GM23338 (cell line): ENCODE measurements around the gene ZNF593OS. TPM values are rescaled to one million over a fixed set of nuclear protein-coding genes. Genes with fewer than 3 reads are reported as not detected.

Experiments
- ATAC-seq: fragments of 200-7000 bp; cut with Tn5 transposase; 3 replicates; pipeline ENCODE4 v1.9.1; 2020
- DNase-seq: peaks from one replicate; pipeline ENCODE4 v3.0.0-alpha.2; 2015; ENCODE audit warnings: low spot score
- H2AFZ ChIP-seq: fragments of 200-600 bp; sonication (generic); 2 replicates; pipeline ENCODE4 v1.8.0; 2016; ENCODE audit warnings: antibody characterized with exemption, mild to moderate bottlenecking, moderate library complexity
- H3F3A ChIP-seq: fragments of 200-600 bp; sonication (generic); replicated peaks from 2 replicates; pipeline ENCODE4 v1.8.0; 2017; ENCODE audit warnings: antibody characterized with exemption, mixed run types, low read depth
- H3K27ac ChIP-seq: fragments of 200-600 bp; sonication (generic); 2 replicates; pipeline ENCODE4 v1.6.1; 2016; ENCODE audit warnings: low read depth
- H3K27me3 ChIP-seq: fragments of 200-600 bp; sonication (generic); 2 replicates; pipeline ENCODE4 v1.8.0; 2016; ENCODE audit warnings: mild to moderate bottlenecking, mixed run types, moderate library complexity; ENCODE audit not compliant: insufficient read depth
- H3K36me3 ChIP-seq: fragments of 200-600 bp; sonication (generic); 2 replicates; pipeline ENCODE4 v1.8.0; 2016; ENCODE audit warnings: mild to moderate bottlenecking; ENCODE audit not compliant: insufficient read depth
- H3K4me1 ChIP-seq: fragments of 200-600 bp; sonication (generic); 2 replicates; pipeline ENCODE4 v1.8.0; 2016; ENCODE audit warnings: mild to moderate bottlenecking, moderate library complexity; ENCODE audit not compliant: insufficient read depth
- H3K4me2 ChIP-seq: fragments of 200-600 bp; sonication (generic); 2 replicates; pipeline ENCODE4 v1.7.1; 2017; ENCODE audit warnings: mixed run types
- H3K4me3 ChIP-seq: fragments of 200-600 bp; sonication (generic); 2 replicates; pipeline ENCODE4 v1.6.1; 2016; ENCODE audit warnings: mixed run types
- H3K79me2 ChIP-seq: fragments of 200-600 bp; sonication (generic); replicated peaks from 2 replicates; pipeline ENCODE4 v1.8.0; 2017; ENCODE audit warnings: mild to moderate bottlenecking; ENCODE audit not compliant: insufficient read depth
- H3K9me2 ChIP-seq: fragments of 200-600 bp; sonication (generic); 2 replicates; pipeline ENCODE4 v1.8.0; 2017; ENCODE audit not compliant: insufficient read depth
- H4K20me1 ChIP-seq: fragments of 200-600 bp; sonication (generic); replicated peaks from 2 replicates; pipeline ENCODE4 v1.8.0; 2017; ENCODE audit warnings: mild to moderate bottlenecking; ENCODE audit not compliant: insufficient read depth
- H3K27ac Mint-ChIP-seq: 2 replicates; pipeline ENCODE4 v1.8.0; 2020; ENCODE audit warnings: inconsistent platforms, mild to moderate bottlenecking, moderate library complexity, mixed read lengths
- H3K27me3 Mint-ChIP-seq: 3 replicates; pipeline ENCODE4 v1.8.0; 2022; ENCODE audit warnings: low read depth, mild to moderate bottlenecking, moderate library complexity, mixed read lengths, inconsistent platforms; ENCODE audit not compliant: insufficient read depth, poor library complexity
- H3K36me3 Mint-ChIP-seq: 3 replicates; pipeline ENCODE4 v1.8.0; 2021; ENCODE audit warnings: low read depth, mild to moderate bottlenecking, inconsistent platforms, moderate library complexity, mixed read lengths
- H3K4me1 Mint-ChIP-seq: 3 replicates; pipeline ENCODE4 v1.8.0; 2020; ENCODE audit warnings: mild to moderate bottlenecking, inconsistent platforms, mixed read lengths
- H3K4me3 Mint-ChIP-seq: 3 replicates; pipeline ENCODE4 v1.8.0; 2021; ENCODE audit warnings: moderate library complexity, mild to moderate bottlenecking, inconsistent platforms, mixed read lengths
- H3K9me3 Mint-ChIP-seq: 3 replicates; pipeline ENCODE4 v1.8.0; 2020; ENCODE audit warnings: moderate library complexity, mild to moderate bottlenecking, inconsistent platforms, mixed read lengths
- CREB1 ChIP-seq: fragments of 250-450 bp; sonication (Bioruptor Pico); IDR thresholded peaks from 2 replicates; pipeline ENCODE4 v1.5.0; 2020; ENCODE audit warnings: low read depth, mild to moderate bottlenecking, moderate library complexity
- EZH2 ChIP-seq: fragments of 200-600 bp; sonication (generic); IDR thresholded peaks from one replicate; pipeline ENCODE4 v1.8.0; 2017; ENCODE audit warnings: antibody characterized with exemption, mild to moderate bottlenecking, low read depth; ENCODE audit not compliant: unreplicated experiment
- JUNB ChIP-seq: IDR thresholded peaks from one replicate; pipeline ENCODE4 v1.6.1; 2016; ENCODE audit warnings: antibody characterized with exemption; ENCODE audit not compliant: unreplicated experiment
- NANOG ChIP-seq: IDR thresholded peaks from 2 replicates; pipeline ENCODE4 v1.6.1; 2016; ENCODE audit warnings: antibody characterized with exemption, borderline replicate concordance
- POLR2AphosphoS5 ChIP-seq: IDR thresholded peaks from 2 replicates; pipeline ENCODE4 v1.6.1; 2016; ENCODE audit warnings: antibody characterized with exemption, low read depth
- ZNF114 ChIP-seq: fragments of 250-450 bp; sonication (Bioruptor Pico); IDR thresholded peaks from 2 replicates; pipeline ENCODE4 v1.5.0; 2020; ENCODE audit warnings: mild to moderate bottlenecking, moderate library complexity
- ZNF331 ChIP-seq: fragments of 250-450 bp; sonication (Bioruptor Pico); IDR thresholded peaks from 2 replicates; pipeline ENCODE4 v1.5.0; 2020; ENCODE audit warnings: low read depth, mild to moderate bottlenecking, moderate library complexity
- polyA plus RNA-seq: library from polyadenylated mRNA; unstranded; fragments of >200 nt; fragmentation: Nextera tagmentation; extraction: Ambion mirVana; gene quantifications from 2 replicates; pipeline ENCODE4 v1.2.1, GENCODE V29; 2016
- total RNA-seq: library from RNA; depleted of rRNA; stranded (reverse); fragments of >200 nt; shearing (Covaris generic); gene quantifications from 2 replicates; pipeline ENCODE4 v1.2.3, GENCODE V29; 2014
- TF ChIP-seq, protein P1 (sequence below): IDR thresholded peaks from one replicate; pipeline ENCODE4 v1.6.1; 2018; ENCODE audit warnings: antibody characterized with exemption; ENCODE audit not compliant: unreplicated experiment
- TF ChIP-seq, protein P2 (sequence below), 2 experiments: fragments of 200-600 bp in 1 of 2; sonication (generic) in 1 of 2; conservative IDR thresholded peaks; 2 replicates each; pipeline versions ENCODE4 v1.5.1 to v1.6.1; 2016 to 2017; ENCODE audit warnings: antibody characterized with exemption in 2 of 2, low read depth in 2 of 2, mild to moderate bottlenecking in 2 of 2, moderate library complexity in 1 of 2
- TF ChIP-seq, protein P3 (sequence below): fragments of 250-450 bp; sonication (Bioruptor Pico); IDR thresholded peaks from 2 replicates; pipeline ENCODE4 v1.5.0; 2020; ENCODE audit warnings: mild to moderate bottlenecking, moderate library complexity

The ZNF593OS gene
- total and polyA plus RNA-seq, 2 experiments from 2014 or later, result 1.1 TPM; not detected in 1

DNA sequence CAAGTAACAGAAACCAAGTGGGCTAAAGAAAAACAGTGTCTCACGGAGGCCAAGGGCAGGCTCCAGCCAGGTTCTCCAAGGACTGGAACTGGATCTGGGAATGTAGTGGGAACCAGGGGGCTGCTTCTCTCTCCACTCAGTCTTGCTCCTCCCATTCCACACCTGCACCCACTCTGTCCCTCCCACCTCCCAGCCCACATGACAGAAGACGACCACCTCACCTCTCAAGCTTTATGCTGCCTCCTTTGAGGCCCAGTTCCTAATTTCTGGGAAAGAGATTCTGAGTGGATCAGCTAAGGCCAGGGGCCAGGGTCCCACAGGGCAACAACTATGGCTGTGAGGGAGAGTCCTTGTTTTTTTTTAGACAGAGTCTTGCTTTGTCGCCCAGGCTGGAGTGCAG, 43.6 kb upstream of the ZNF593OS start:
- peaks cover 7% of the 10 kb centered on the region; the same call in 2 of the 3 replicates for H3K4me1 Mint-ChIP-seq
- no peak overlapping the region for H3K27ac ChIP-seq
- H3K36me3 ChIP-seq, result no peaks in the 10 kb centered on the region
- no peak overlapping the region for H3K4me3 ChIP-seq
- ATAC-seq (no peak), DNase-seq (no peak)
- no peaks in the 10 kb centered on the region for H3K36me3 Mint-ChIP-seq
- TF ChIP-seq, protein P1, sequence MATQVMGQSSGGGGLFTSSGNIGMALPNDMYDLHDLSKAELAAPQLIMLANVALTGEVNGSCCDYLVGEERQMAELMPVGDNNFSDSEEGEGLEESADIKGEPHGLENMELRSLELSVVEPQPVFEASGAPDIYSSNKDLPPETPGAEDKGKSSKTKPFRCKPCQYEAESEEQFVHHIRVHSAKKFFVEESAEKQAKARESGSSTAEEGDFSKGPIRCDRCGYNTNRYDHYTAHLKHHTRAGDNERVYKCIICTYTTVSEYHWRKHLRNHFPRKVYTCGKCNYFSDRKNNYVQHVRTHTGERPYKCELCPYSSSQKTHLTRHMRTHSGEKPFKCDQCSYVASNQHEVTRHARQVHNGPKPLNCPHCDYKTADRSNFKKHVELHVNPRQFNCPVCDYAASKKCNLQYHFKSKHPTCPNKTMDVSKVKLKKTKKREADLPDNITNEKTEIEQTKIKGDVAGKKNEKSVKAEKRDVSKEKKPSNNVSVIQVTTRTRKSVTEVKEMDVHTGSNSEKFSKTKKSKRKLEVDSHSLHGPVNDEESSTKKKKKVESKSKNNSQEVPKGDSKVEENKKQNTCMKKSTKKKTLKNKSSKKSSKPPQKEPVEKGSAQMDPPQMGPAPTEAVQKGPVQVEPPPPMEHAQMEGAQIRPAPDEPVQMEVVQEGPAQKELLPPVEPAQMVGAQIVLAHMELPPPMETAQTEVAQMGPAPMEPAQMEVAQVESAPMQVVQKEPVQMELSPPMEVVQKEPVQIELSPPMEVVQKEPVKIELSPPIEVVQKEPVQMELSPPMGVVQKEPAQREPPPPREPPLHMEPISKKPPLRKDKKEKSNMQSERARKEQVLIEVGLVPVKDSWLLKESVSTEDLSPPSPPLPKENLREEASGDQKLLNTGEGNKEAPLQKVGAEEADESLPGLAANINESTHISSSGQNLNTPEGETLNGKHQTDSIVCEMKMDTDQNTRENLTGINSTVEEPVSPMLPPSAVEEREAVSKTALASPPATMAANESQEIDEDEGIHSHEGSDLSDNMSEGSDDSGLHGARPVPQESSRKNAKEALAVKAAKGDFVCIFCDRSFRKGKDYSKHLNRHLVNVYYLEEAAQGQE, result no peak
- TF ChIP-seq CREB1 (CRISPR knock-in tag), result no peak
- TF ChIP-seq ZNF331 (CRISPR knock-in tag), result no peak
- TF ChIP-seq EZH2, result no peak
- TF ChIP-seq ZNF114 (CRISPR knock-in tag), result no peak
- TF ChIP-seq NANOG, result no peak
- TF ChIP-seq POLR2AphosphoS5, result no peak
- TF ChIP-seq, protein P2, sequence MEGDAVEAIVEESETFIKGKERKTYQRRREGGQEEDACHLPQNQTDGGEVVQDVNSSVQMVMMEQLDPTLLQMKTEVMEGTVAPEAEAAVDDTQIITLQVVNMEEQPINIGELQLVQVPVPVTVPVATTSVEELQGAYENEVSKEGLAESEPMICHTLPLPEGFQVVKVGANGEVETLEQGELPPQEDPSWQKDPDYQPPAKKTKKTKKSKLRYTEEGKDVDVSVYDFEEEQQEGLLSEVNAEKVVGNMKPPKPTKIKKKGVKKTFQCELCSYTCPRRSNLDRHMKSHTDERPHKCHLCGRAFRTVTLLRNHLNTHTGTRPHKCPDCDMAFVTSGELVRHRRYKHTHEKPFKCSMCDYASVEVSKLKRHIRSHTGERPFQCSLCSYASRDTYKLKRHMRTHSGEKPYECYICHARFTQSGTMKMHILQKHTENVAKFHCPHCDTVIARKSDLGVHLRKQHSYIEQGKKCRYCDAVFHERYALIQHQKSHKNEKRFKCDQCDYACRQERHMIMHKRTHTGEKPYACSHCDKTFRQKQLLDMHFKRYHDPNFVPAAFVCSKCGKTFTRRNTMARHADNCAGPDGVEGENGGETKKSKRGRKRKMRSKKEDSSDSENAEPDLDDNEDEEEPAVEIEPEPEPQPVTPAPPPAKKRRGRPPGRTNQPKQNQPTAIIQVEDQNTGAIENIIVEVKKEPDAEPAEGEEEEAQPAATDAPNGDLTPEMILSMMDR (conservative IDR thresholded peaks at IDR 0.05; ENCODE audit: low read depth in 2 of 2), result no peak
- H3K9me2 ChIP-seq, result no peaks in the 10 kb centered on the region
- no peak overlapping the region for H3K4me3 Mint-ChIP-seq
- H3K4me2 ChIP-seq, result no peak overlapping the region
- no peaks in the 10 kb centered on the region for H3F3A ChIP-seq
- peaks cover 6% of the 10 kb centered on the region for H3K27me3 Mint-ChIP-seq
- H2AFZ ChIP-seq, result no peak overlapping the region
- no peaks in the 10 kb centered on the region for H3K9me3 Mint-ChIP-seq
- H3K79me2 ChIP-seq, result no peaks in the 10 kb centered on the region
- H3K27ac Mint-ChIP-seq, result no peak overlapping the region
- no peaks in the 10 kb centered on the region for H4K20me1 ChIP-seq
- H3K4me1 ChIP-seq, result 0 out of 2 replicates have a peak, but pooled peaks cover 3% of the 10 kb centered on the region
- no peaks in the 10 kb centered on the region for H3K27me3 ChIP-seq

DNA sequence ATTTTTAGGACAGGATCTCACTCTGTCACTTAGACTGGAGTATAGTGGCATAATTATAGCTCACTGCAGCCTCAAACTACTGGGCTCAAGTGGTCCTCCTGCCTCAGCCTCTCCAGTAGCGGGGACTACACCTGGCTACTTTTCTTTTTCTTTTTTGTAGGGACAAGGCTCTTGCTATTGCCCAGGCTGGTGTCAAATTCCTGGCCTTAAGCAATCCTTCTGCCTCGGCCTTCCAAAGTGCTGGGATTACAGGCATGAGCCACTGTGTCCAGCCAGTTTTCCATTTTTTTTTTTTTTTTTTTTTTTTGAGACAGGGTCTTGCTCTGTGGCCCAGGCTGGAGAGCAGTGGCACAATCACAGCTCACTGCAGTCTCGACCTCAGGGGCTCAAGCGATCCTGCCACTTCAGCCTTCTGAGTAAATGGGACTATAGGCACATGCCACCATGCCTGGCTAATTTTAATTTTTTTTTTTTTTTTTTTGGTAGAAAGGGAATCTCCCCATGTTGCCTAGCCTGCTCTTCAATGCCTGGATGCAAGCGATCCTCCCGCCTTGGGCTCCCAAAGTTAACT, 41.8 kb upstream of the ZNF593OS start:
- H3K4me2 ChIP-seq, result no peak overlapping the region
- H3K4me1 ChIP-seq, result no peaks in the 10 kb centered on the region
- no peak overlapping the region for H2AFZ ChIP-seq
- no peak overlapping the region for H3K27ac ChIP-seq
- ATAC-seq (no peak), DNase-seq (no peak)
- H3K27me3 Mint-ChIP-seq, result no peaks in the 10 kb centered on the region
- H4K20me1 ChIP-seq, result no peaks in the 10 kb centered on the region
- H3K36me3 Mint-ChIP-seq, result no peaks in the 10 kb centered on the region
- H3K36me3 ChIP-seq, result no peaks in the 10 kb centered on the region
- no peaks in the 10 kb centered on the region for H3K79me2 ChIP-seq
- H3K27me3 ChIP-seq, result no peaks in the 10 kb centered on the region
- peaks cover 7% of the 10 kb centered on the region; the same call in 2 of the 3 replicates for H3K4me1 Mint-ChIP-seq
- no peak overlapping the region for H3K27ac Mint-ChIP-seq
- no peaks in the 10 kb centered on the region for H3K9me3 Mint-ChIP-seq
- H3K4me3 ChIP-seq, result no peak overlapping the region
- no peaks in the 10 kb centered on the region for H3K9me2 ChIP-seq
- H3K4me3 Mint-ChIP-seq, result no peak overlapping the region
- H3F3A ChIP-seq, result no peaks in the 10 kb centered on the region
- TF ChIP-seq ZNF114 (CRISPR knock-in tag) (no peak), JUNB (no peak), POLR2AphosphoS5 (no peak)
- TF ChIP-seq, protein P3, sequence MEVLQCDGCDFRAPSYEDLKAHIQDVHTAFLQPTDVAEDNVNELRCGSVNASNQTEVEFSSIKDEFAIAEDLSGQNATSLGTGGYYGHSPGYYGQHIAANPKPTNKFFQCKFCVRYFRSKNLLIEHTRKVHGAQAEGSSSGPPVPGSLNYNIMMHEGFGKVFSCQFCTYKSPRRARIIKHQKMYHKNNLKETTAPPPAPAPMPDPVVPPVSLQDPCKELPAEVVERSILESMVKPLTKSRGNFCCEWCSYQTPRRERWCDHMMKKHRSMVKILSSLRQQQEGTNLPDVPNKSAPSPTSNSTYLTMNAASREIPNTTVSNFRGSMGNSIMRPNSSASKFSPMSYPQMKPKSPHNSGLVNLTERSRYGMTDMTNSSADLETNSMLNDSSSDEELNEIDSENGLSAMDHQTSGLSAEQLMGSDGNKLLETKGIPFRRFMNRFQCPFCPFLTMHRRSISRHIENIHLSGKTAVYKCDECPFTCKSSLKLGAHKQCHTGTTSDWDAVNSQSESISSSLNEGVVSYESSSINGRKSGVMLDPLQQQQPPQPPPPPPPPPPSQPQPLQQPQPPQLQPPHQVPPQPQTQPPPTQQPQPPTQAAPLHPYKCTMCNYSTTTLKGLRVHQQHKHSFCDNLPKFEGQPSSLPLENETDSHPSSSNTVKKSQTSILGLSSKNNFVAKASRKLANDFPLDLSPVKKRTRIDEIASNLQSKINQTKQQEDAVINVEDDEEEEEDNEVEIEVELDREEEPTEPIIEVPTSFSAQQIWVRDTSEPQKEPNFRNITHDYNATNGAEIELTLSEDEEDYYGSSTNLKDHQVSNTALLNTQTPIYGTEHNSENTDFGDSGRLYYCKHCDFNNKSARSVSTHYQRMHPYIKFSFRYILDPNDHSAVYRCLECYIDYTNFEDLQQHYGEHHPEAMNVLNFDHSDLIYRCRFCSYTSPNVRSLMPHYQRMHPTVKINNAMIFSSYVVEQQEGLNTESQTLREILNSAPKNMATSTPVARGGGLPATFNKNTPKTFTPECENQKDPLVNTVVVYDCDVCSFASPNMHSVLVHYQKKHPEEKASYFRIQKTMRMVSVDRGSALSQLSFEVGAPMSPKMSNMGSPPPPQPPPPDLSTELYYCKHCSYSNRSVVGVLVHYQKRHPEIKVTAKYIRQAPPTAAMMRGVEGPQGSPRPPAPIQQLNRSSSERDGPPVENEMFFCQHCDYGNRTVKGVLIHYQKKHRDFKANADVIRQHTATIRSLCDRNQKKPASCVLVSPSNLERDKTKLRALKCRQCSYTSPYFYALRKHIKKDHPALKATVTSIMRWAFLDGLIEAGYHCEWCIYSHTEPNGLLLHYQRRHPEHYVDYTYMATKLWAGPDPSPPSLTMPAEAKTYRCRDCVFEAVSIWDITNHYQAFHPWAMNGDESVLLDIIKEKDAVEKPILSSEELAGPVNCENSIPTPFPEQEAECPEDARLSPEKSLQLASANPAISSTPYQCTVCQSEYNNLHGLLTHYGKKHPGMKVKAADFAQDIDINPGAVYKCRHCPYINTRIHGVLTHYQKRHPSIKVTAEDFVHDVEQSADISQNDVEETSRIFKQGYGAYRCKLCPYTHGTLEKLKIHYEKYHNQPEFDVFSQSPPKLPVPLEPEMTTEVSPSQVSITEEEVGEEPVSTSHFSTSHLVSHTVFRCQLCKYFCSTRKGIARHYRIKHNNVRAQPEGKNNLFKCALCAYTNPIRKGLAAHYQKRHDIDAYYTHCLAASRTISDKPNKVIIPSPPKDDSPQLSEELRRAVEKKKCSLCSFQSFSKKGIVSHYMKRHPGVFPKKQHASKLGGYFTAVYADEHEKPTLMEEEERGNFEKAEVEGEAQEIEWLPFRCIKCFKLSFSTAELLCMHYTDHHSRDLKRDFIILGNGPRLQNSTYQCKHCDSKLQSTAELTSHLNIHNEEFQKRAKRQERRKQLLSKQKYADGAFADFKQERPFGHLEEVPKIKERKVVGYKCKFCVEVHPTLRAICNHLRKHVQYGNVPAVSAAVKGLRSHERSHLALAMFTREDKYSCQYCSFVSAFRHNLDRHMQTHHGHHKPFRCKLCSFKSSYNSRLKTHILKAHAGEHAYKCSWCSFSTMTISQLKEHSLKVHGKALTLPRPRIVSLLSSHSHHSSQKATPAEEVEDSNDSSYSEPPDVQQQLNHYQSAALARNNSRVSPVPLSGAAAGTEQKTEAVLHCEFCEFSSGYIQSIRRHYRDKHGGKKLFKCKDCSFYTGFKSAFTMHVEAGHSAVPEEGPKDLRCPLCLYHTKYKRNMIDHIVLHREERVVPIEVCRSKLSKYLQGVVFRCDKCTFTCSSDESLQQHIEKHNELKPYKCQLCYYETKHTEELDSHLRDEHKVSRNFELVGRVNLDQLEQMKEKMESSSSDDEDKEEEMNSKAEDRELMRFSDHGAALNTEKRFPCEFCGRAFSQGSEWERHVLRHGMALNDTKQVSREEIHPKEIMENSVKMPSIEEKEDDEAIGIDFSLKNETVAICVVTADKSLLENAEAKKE (CRISPR knock-in tag), result no peak
